GM21515 (cell line): ENCODE data around the gene ZCCHC14.

ENCODE experiments used
- ATAC-seq: cut with Tn5 transposase; IDR thresholded peaks from one replicate; pipeline ENCODE4 v1.9.1; 2021; ENCODE audit not compliant: unreplicated experiment

Gene ZCCHC14

GRCh38 chr16:87492721-87493607, at the start of gene ZCCHC14:
ZCCHC14 (minus strand) TSS chr16:87493024; CDS start chr16:87492238, 786 bp downstream.
- ATAC-seq, result peak; percentile 78

- ATAC-seq, result no peak
Measured at GRCh38 chr16:87541872-87542234, 49.0 kb upstream of the ZCCHC14 start.

- ATAC-seq, result no peak
Measured at GRCh38 chr16:87541147-87541871, 48.5 kb upstream of the ZCCHC14 start.

DNA sequence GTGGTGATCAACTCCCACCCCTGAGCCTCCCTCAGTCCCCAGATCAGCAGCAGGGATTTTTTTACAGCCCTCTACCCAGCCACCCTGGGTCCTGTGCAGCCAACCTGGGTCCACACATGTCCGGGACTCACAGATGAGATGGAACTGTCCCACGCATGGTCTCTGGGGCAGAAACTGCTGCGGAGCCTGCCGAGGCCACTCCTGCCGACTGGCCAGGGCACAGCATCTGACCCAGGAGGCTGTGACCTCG, 48.0 kb upstream of the ZCCHC14 start:
- no peak for ATAC-seq

- ATAC-seq, result no peak
Measured at GRCh38 chr16:87540072-87540896, 47.5 kb upstream of the ZCCHC14 start.

DNA sequence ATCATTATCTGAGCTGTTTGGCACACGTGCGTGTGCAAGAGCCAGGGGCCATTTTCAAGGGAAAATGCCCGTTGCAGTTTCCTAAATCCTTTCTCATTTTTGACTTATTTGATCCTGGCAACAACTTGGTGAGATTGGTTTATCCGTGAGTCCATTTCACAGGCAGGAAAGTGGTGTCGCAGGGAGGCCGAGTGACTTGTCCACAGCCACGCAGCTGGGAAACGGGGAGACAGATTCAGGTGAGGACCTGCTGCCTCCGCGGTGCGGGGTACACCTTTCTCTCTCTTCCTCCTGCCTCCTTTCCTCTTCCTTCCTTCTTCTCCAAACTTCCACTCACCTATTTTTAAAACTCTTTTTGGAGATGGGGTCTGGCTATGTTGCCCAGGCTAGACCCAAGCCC, 46.3 kb upstream of the ZCCHC14 start:
- ATAC-seq, result no peak

GRCh38 chr16:87538594-87538993, 45.8 kb upstream of the ZCCHC14 start:
- no peak for ATAC-seq

GRCh38 chr16:87538160-87538559, 45.3 kb upstream of the ZCCHC14 start:
- ATAC-seq, result no peak

DNA sequence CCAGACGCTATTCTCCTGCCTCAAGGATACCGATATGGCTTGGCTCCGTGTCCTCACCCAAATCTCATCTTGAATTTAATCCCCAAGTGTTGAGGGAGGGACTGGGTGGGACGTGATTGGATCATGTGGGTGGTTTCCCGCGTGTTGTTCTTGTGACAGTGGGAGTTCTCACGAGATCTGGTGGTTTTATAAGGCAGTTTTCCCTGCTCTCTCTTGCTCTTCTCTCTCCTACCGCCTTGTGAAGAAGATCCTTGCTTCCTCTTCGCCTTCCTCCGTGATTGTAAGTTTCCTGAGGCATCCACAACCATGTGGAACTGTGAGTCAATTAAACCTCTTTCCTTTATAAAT, 43.9 kb upstream of the ZCCHC14 start:
- no peak for ATAC-seq

GRCh38 chr16:87535855-87536794, 43.3 kb upstream of the ZCCHC14 start:
- no peak for ATAC-seq

DNA sequence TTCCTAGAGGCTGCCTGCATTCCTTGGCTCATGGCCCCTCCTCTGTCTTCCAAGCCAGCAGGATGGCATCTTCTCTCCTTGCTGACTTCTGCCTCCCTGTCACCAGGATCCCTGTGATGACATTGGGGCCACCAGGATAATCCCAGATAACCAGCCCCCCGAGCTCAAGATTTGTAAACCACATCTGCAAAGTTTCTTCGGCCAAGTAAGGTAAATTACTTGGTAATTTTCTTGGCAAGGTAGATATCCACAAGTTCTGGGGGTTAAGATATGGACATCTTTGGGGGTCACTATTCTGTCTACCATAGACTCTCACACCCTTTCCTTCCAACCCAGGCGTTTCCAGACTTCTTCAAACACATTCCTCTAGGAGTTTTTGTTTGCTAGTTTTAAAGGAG, 42.6 kb upstream of the ZCCHC14 start:
- ATAC-seq, result no peak

DNA sequence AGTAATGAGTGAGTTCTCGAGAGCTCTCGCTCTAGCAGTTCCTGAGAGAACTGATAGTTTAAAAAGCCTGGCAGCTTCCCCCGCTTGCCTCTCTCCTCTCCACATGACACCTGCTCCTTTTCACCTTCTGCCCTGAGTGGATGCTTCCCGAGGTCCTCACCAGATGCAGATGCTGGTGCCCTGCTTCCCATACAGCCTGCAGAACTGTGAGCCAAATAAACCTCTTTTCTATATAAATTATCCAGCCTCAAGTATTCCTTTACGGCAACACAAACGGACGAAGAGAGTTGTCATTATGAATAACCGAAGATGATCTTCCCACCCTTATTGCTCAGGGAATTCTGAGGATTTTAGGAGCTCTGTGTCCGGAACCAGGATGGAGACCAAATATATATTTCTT, 41.9 kb upstream of the ZCCHC14 start:
- ATAC-seq, result no peak

GRCh38 chr16:87534030-87534653, 41.3 kb upstream of the ZCCHC14 start:
- no peak for ATAC-seq

DNA sequence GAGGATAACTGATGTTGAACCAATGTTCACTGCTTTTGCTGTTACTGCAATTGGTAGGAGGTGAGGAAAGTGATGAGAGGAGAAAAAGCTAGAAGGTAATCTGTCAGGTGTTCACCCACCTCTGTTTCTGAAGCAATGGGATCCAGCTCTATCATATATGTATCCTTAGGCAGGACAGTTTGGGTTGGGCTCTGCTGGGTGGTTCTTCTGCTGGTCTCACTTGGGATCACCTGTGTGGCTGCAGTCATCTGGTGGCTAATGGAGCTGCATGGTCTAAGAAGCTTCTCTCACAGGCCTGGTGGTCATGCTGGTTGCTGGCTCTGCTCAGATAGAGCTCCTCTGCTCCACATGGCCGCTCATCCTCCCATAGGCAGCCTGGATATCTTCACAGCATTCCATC, 40.2 kb upstream of the ZCCHC14 start:
- ATAC-seq, result no peak

- no peak for ATAC-seq
Measured at GRCh38 chr16:87531418-87531817, 38.6 kb upstream of the ZCCHC14 start.

DNA sequence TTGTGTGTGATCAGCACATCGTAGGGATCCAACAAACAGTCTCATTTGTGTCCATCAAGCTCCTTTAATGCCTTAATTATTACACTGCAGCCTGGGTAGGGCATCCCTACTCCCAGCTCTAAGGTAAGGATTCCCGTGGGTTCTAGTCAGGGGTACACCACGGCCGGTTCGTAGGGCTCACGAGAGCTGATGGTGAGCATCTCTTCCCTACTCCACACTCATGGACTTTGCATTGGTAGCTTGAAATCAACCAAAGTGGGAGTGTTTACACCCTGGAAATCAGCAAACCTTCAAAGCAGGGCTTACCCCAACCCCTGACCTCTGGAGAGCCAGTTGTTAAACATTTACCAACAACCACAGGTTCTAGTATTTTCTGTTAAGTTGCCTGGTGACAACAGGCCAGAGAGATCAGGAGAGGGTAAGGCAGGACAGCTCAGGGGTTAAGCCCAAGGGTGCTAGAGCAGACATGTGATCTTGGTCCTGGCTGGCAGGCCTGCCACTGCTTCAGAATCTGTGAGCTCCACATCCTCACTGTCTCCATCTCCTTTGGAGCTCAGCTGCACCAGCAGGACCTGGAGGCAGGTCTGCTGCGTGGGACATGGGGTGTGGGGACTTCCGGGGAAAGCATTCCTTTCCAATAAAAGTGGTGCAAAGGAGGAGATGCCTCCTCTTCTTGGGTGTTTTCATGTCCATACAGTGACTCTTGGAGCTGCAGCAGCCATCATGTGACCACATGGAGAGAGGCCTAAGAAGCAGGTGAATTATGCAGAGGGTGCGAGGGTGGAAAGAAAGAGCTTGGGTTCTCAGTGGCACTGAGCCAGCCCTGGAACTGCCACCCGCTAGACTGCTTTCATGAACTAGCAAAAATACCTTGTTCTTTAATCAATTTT, 36.1 kb upstream of the ZCCHC14 start:
- ATAC-seq, result no peak

- no peak for ATAC-seq
Measured at GRCh38 chr16:87527055-87527724, 34.4 kb upstream of the ZCCHC14 start.

GRCh38 chr16:87526238-87526947, 33.6 kb upstream of the ZCCHC14 start:
- ATAC-seq, result no peak
